GM19239 (cell line): ENCODE results near the gene DCAF17.

Experiments used
- DNase-seq: peaks from one replicate; pipeline ENCODE4 v3.0.0; 2011; ENCODE audit warnings: low spot score; ENCODE audit not compliant: insufficient read length
- FAIRE-seq: peaks from 2 replicates; lab custom pipeline; 2011; peaks lifted over from hg19 to GRCh38; lab: Jason Lieb, UNC

DCAF17 gene

GRCh38 chr2:171434013-171434989 lies at the start of gene DCAF17:
Gene DCAF17 (plus strand): TSS chr2:171434226. CDS start chr2:171434578, 352 bp downstream.
- DNase-seq (peak; percentile 80), FAIRE-seq (peak; percentile 87)

DNA sequence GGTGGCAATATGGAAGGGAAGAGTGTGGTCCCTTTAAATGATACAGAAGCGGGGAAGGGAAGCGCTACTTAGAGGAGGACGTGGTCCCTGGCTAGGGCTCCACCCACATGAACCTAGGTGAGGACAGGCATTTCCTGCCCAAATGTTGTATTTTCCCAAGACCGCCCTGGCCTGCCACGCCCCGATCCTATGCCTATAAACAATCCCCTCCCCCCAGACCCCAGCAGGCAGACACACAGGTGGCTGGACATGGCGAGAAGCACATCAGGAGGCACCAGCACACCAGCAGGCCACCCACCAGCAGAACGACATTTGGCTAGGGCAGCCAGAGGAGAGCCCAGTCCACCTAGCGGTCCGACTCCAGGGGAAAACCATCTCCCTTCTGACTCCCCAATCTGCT lies 47.4 kb upstream of the DCAF17 start:
- DNase-seq (no peak), FAIRE-seq (no peak)

DNA sequence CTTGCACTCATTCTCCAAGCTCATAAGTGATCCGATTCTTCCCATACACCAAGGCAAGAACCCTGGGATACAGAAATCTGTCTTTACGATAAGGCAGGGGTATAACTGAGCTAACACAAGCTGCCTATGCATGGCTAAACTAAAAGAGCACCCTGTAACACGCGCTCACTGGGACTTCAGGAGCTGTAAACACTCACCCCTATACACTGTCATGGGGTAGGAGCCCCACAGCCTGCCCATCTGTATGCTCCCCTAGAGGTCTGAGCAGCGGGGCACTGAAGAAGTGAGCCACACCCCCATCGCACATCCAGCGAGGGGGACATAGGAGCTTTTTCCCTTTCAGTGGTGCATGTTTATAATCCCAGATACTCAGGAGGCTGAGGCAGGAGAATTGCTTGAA lies 47.0 kb upstream of the DCAF17 start:
- FAIRE-seq, result no peak
- no peak for DNase-seq

DNA sequence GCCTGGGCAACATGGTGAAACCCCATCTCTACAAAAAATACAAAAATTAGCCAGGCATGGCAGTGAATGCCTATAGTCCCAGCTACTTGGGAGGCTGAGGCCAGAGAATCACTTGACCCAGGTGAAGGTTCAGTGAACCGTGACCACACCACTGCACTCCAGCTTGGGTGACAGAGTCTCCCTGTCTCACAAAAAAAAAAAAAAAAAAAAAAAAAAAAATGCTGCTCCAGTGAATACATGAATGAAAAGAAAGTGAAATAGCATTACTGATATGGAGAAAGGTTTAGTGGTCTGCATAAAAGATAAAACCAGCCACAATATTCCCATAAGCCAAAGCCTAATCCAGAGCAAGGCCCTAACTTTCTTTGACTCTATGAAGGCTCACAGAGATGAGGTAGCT lies 44.7 kb upstream of the DCAF17 start:
- DNase-seq, result no peak
- FAIRE-seq, result no peak

DNA sequence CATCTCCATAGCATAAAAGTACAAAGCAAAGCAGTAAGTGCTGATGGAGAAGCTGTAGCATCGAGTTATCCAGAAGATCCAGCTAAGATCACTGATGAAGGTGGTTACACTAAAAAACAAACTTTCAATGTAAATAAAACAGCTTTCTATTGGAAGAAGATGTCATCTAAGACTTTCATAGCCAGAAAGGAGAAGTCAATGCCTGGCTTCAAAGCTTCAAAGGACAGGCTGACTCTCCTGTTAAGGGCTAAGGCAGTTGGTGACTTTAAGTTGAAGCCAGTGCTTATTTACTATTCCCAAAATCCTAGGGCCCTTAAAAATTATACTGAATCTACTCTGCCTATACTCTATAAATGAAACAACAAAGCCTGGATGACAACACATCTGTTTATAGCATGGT lies 44.2 kb upstream of the DCAF17 start:
- DNase-seq (no peak), FAIRE-seq (peak; percentile 86)

DNA sequence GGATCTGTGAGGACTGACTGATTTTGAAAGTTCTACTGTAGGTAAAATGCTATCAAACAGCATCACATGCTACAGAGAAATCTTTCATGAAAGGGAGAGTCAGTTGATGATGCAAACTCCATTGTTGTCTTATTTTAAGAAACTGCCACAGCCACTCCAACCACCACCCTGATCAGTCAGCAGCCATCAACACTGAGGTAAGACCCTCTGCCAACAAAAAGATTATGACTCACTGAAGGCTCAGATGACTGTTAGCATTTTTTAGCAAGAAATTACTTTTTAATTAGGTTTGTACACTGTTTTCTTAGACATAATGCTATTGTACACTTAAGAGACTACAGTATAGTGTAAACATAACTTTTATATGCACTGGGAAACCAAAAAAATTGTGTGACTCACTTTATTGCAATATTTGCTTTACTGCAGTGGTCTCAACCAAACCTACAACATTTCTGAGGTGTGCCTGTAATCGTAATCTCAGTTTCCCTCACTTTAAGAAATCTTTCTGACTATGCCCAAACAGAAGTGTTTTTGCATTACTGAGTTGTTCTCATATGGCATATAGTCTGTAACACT lies 43.0 kb upstream of the DCAF17 start:
- FAIRE-seq (no peak), DNase-seq (no peak)

- no peak for DNase-seq
- FAIRE-seq, result no peak
Measured at GRCh38 chr2:171391532-171391931, 42.5 kb upstream of the DCAF17 start.

- FAIRE-seq, result peak; percentile 63
- DNase-seq, result no peak
Measured at GRCh38 chr2:171393487-171393886, 40.5 kb upstream of the DCAF17 start.

GRCh38 chr2:171394164-171394740 lies 39.8 kb upstream of the DCAF17 start:
- FAIRE-seq (no peak), DNase-seq (no peak)

DNA sequence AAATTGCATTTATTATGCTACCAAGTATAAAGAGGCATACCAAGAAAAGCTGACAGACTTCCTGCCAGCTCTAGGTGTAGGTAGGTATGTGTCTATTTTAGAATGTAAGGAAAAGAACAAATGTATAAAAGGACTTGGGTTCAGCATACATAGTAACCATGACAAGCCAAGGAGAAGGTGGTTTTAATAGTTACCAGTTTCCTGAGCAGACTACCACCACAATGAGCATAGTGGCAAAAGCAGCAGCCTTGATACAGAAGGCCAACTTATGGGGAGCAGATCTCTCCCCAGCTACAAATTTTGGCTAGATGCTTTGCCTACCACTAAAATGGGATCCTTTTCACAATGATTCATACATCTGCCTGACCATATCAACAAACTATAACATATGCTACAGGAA lies 34.7 kb upstream of the DCAF17 start:
- FAIRE-seq, result peak; percentile 73

DNA sequence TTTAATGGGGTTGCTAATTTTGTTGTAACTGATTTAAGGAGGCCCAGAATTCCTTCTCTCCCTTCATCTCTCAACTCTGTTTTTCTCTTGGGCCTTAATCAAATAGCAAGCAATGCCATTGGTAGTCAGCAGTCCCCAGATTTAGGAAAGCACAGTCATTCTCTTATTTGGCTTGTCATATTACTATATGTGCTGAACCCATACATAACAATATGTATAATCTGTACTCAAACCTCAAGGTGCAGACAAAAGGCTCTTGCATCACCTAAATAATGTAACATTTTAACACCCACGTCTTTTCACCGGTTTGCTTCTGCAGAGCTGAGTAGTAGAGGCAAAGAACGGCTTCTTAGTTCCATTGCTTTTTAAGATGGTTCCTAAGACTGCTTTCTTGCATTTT lies 33.6 kb upstream of the DCAF17 start:
- FAIRE-seq, result no peak
- no peak for DNase-seq

More for the DNA sequence above, 34.7 kb upstream of the DCAF17 start:
- no peak for DNase-seq

DNA sequence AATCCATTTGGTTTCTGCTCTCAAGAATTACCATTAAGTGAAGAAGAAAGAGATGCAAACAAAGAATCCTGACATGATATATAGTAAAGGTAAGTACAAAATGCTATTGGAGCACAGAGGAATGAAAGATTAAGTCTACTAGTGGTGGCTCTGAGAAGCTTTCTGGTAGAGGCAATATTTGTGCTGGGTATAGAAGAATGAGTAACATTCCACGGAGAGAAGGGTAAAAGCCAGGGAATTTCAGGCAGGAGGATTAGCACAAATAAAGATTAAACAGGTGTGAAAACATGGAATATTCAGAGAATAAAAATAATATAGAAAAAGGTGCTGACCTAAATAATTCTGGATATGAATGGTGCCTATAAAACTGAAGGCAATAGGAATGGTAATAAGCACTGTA lies 32.1 kb upstream of the DCAF17 start:
- DNase-seq, result no peak
- FAIRE-seq, result no peak

DNA sequence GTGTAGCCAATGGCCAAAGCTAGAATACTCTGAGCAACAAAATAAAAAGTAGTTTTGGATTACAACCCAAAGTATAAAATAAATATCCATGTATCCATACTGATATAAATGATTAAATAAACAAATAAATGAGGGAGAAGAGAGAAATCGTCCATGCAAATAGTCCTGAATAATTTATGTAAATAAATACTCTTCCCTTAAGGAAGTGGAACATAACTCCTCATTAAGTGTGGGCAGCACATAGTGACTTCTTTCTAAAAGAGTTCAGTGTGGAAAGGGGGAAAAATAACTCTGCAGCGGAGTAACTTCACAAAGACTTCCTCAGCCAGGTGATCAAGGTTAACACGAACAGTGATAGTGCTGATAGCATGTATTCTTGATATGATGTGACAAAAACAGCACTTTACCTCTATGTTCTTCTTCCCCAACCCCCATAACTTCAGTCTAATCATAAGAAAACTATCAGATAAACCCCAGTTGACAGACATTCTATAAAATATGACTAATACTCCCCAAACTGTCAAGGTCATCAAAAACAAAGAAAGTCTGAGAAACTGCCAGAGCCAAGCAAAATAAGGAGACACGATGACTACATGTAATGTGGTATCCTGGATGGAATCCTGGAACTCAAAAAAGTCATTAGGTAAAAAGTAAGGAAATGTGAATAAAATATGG lies 31.0 kb upstream of the DCAF17 start:
- DNase-seq (no peak), FAIRE-seq (no peak)

DNA sequence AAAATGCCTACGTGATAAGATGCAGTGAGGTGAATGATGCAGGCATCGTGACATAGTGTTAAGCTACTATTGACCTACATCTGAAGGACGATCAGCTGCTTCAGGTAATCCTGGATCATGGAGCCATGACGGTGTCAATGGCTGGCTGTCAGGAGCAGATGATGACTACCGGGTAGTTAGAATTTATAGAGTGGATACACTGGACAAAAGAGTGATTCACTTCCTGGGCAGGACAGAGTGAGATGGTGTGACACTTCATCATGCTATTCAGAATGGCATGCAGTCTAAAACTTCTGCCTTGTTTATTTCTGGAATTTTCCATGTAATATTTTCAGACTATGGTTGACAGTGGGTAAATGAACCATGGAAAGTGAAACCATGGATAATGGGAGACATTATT lies 29.8 kb upstream of the DCAF17 start:
- FAIRE-seq, result no peak
- DNase-seq, result no peak

DNA sequence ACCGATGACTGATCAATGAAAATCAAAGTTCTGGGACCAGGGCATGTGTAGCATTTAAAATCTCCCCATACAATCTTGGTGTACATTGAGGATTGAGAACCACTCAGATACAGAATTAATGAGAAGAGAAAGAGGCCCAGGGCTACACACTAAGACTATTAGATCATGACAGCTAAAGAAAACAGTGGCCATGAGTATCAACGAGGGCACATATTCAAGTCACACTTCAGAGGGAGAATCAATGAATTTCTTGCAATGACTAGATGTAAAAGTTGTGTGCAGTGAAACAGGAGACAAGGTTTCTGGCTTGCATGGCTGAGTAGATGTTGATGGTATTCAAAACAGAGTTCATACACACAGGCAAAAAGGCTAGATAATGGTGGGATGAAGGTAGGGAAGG lies 29.3 kb upstream of the DCAF17 start:
- DNase-seq (no peak), FAIRE-seq (no peak)

GRCh38 chr2:171405546-171405945 lies 28.5 kb upstream of the DCAF17 start:
- no peak for DNase-seq
- FAIRE-seq, result no peak

- FAIRE-seq, result peak; percentile 87
- DNase-seq, result no peak
Measured at GRCh38 chr2:171406044-171406443, 28.0 kb upstream of the DCAF17 start.

DNA sequence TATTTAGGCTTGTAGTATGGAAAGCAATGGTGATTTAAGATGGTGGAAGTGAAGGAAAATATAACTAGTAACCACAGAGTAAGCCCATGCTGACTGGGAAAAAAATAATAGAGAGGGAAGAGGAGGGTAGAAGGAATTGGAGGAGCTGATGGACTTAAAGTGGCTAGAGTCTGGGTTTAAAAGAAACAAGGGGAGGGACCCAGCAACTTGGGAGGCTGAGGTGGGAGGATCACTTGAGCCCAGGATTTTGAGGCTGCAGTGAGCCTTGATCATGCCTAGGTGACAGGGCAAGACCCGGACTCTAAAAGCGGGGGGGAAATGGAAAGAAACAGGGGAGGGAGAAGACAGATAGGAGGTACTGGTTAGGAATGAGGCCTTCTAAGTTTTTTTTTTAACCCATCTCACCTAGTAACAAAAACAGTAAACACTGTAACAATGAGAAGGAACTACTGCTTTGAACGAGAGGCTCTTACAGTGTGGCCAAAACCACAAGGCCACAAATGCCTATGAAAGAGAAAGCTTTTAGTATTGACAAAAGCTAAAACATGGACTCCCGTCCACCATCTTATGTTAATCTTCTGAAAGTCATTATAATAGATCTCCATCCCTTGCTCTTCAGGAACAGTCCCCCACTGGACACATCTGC lies 26.9 kb upstream of the DCAF17 start:
- FAIRE-seq (peak; percentile 92), DNase-seq (peak; percentile 18)

DNA sequence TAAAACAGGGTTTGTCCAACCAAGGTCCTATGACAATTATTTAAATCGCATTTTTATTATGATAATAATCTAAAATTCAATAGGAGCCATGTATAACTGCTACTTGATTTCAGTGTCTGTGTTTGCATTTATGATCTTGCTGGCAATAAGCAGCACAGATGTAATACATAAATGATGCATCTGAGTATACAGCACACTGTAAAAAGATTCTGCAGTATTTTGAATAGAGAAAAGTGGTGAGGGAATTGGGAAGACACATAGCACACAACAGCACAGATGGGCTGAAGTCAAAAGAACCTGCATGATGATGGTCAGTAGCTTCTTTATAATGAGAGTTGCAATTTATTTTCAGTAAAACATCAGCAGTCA lies 26.4 kb upstream of the DCAF17 start:
- no peak for FAIRE-seq
- no peak for DNase-seq

DNA sequence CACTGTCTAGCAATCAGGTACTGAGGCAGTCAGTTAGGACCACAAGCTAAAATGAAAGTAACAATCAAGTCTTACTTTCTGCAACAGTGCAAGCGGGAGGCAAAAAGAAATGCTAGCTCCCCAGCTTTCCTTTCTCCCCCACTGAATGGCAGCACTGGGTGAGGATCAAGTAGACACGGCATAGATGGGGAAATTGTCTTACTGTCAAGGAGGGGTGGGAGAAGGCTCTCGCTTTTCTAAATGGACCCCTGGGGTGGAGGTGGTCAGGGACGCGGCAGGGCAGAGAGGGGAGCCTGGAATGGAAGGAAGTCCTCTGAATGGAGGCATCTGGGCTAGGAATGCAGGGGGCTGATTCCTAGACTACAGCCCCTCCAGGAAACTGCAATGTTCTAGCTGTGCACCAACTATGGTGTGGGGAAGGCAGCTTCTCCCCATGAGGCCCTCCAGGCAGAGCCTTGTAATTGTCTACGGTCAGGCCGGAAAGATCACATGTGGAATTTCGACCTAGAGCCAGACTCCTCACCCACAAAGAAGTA lies 24.5 kb upstream of the DCAF17 start:
- no peak for DNase-seq
- no peak for FAIRE-seq
